T-helper 9 cell (primary cell): ENCODE results near the gene VASH1.

ENCODE experiments used
- DNase-seq: peaks from one replicate; pipeline ENCODE4 v3.0.0-alpha.2; 2020

The VASH1 gene

GRCh38 chr14:76772300-76773187, 11.3 kb downstream of the VASH1 start:
- no peak for DNase-seq

GRCh38 chr14:76773188-76773885, 12.1 kb downstream of the VASH1 start:
- DNase-seq: no peak

- no peak for DNase-seq
Measured at GRCh38 chr14:76773956-76774820, 12.9 kb downstream of the VASH1 start.

- DNase-seq: no peak
Measured at GRCh38 chr14:76774821-76775694, 13.8 kb downstream of the VASH1 start.

- no peak for DNase-seq
Measured at GRCh38 chr14:76775695-76776427, 14.6 kb downstream of the VASH1 start.

GRCh38 chr14:76776428-76777251, 15.4 kb downstream of the VASH1 start:
- DNase-seq: no peak

GRCh38 chr14:76777721-76778120, 16.5 kb downstream of the VASH1 start:
- no peak for DNase-seq

GRCh38 chr14:76778546-76779215, 17.4 kb downstream of the VASH1 start:
- no peak for DNase-seq

- no peak for DNase-seq
Measured at GRCh38 chr14:76779221-76780057, 18.2 kb downstream of the VASH1 start.

GRCh38 chr14:76780058-76780345, 18.7 kb downstream of the VASH1 start:
- DNase-seq: no peak

- no peak for DNase-seq
Measured at GRCh38 chr14:76780360-76780759, 19.1 kb downstream of the VASH1 start.

- DNase-seq: no peak
Measured at GRCh38 chr14:76780875-76781647, 19.8 kb downstream of the VASH1 start.

- DNase-seq: no peak
Measured at GRCh38 chr14:76781648-76782051, 20.4 kb downstream of the VASH1 start.

- DNase-seq: no peak
Measured at GRCh38 chr14:76782115-76782884, 21.0 kb downstream of the VASH1 start.

GRCh38 chr14:76782885-76783566, 21.8 kb downstream of the VASH1 start:
- no peak for DNase-seq

GRCh38 chr14:76784266-76784874, 23.1 kb downstream of the VASH1 start:
- no peak for DNase-seq
